GM20000 (cell line): Measurements from ENCODE around the gene CAMTA1.

ENCODE experiments used
- DNase-seq: peaks from one replicate; pipeline ENCODE4 v3.0.0; 2012; ENCODE audit warnings: low spot score
- CTCF ChIP-seq: IDR thresholded peaks from 2 replicates; pipeline ENCODE4 v1.5.1; 2012; ENCODE audit warnings: mild to moderate bottlenecking, control low read depth; ENCODE audit errors: extremely low read depth, missing control alignments

The CAMTA1 gene

GRCh38 chr1:7331926-7332535, 546.8 kb downstream of the CAMTA1 start:
- DNase-seq, result no peak
- TF ChIP-seq CTCF, result no peak

DNA sequence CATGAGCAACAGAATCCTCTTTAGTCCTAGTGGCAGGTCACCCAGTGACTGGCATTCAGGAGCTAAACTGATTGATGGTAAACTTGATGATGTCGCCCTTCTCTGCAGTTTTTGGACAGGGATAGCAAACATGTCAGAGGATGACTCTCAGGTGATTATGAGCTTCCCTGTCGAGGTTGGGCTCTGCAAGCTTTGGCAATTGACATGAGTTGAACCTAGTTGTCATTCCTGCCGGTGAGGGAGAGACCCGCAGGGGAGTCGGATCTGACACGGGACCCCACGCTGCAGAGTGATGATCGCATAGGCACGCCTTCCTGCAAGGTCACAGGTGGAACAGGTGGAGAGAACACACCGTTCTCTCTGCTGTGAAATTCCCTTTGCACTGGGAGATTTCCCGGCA, 547.8 kb downstream of the CAMTA1 start:
- no peak for DNase-seq
- no peak for TF ChIP-seq CTCF

- no peak for DNase-seq
- TF ChIP-seq CTCF, result no peak
Observed at GRCh38 chr1:7333620-7334019, 548.4 kb downstream of the CAMTA1 start.

GRCh38 chr1:7334475-7335035, 549.3 kb downstream of the CAMTA1 start:
- no peak for DNase-seq
- TF ChIP-seq CTCF, result no peak

- no peak for TF ChIP-seq CTCF
- no peak for DNase-seq
Observed at GRCh38 chr1:7335224-7335879, 550.1 kb downstream of the CAMTA1 start.

GRCh38 chr1:7338439-7338838, 553.2 kb downstream of the CAMTA1 start:
- no peak for TF ChIP-seq CTCF
- DNase-seq, result no peak

- TF ChIP-seq CTCF, result no peak
- DNase-seq, result no peak
Observed at GRCh38 chr1:7339014-7339413, 553.8 kb downstream of the CAMTA1 start.
